ENCODE data around the gene FEZ2.

FEZ2 gene

DNA sequence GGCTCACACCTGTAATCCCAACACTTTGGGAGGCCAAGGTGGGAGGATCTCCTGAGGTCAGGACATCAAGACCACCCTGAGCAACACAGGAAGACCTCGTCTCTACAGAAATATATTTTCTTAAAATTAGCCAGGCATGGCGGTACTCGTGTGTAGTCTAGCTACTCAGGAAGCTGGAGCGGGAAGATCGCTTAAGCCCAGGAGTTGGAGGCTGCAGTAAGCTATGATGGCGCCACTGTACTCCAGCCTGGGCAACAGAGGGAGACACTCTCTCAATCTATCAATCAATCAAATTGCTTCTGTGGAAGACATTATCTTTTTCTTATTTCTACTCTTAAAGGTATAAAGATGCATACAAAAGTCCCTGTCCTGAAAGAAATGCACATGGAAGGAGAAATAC lies 11.3 kb downstream of the FEZ2 start:
- DNase-seq, result no peak

DNA sequence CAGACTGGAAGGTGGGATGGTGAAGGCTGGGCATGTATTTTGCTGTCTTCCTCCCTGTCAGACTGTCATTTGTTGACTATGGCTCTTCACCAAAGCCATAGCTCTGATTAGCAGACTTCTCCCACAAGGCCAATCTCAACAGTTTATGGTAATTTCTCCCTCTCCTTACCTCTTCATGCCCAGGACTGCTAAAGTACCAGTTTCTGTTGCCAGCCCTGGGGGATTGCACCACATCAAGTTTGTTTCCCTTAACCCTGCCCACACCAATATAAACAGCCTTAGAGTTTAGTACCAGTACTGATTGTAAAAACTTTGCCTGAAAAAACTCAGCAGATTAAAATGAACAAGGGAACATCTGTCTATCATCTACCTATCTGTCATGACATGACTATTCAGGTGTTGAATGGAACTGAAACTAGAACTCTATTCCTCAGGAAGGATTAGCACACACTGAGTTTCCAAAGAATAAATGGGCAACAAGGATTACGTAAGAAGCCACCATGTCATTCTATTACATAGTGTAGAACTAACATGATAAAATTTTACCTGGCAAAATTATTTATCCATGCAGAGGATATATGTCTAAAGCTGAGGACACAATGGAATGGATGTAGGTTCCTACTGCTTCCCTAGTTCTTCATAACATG lies 13.7 kb downstream of the FEZ2 start:
- DNase-seq, result no peak

DNA sequence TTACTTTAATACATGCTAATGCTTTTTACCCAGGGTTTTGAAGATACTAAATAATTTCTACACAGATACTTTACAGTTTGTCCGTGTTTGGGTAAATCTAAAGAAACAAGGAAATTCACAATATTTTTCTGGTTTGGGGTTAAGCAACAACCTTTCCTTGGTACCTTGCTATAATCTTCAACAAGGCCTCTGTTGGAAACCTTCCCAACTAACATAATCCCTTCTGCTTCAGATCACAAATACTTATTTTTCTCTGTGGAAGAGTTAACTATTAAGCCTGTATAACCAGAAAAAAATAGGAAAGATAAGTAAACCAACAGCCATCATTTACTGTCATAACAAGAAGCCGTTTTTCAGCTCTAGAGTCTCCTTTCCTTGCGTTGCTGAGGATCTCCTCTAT lies 15.0 kb downstream of the FEZ2 start:
- no peak for DNase-seq

DNA sequence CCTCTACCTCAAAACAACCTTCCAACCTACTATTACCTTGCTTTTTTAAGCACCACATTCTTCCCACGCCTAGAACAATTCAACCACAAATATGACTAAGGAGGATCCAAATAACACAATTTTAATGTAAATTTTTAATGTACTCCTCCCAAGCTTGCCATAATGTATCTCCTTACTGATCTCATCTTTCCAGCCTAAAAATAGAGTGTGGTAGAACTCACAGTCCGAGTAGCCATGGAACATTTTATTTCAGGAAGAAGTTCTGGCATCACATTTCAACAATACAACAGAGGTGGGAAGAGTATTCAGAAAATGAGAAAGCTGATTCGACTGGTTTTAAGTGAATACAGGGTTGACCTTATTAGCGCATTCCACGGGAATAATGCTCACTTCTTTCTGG lies 15.4 kb downstream of the FEZ2 start:
- DNase-seq, result no peak

DNA sequence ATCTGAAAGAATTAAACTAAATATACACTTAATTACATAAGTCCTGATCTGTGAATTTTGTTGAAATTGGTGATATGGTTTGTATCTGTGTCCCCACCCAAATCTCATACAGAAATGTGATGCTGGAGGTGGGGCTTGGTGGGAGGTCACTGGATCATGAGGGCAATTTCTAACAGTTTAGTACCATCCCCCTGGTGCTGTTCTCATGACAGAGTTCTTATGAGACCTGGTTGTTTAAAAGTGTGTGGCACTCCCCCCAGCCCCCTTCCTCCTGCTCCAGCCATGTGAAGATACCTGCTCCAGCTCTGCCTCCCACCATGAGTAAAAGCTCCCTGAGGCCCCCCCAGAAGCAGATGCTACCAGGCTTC lies 18.7 kb downstream of the FEZ2 start:
- DNase-seq, result no peak

DNA sequence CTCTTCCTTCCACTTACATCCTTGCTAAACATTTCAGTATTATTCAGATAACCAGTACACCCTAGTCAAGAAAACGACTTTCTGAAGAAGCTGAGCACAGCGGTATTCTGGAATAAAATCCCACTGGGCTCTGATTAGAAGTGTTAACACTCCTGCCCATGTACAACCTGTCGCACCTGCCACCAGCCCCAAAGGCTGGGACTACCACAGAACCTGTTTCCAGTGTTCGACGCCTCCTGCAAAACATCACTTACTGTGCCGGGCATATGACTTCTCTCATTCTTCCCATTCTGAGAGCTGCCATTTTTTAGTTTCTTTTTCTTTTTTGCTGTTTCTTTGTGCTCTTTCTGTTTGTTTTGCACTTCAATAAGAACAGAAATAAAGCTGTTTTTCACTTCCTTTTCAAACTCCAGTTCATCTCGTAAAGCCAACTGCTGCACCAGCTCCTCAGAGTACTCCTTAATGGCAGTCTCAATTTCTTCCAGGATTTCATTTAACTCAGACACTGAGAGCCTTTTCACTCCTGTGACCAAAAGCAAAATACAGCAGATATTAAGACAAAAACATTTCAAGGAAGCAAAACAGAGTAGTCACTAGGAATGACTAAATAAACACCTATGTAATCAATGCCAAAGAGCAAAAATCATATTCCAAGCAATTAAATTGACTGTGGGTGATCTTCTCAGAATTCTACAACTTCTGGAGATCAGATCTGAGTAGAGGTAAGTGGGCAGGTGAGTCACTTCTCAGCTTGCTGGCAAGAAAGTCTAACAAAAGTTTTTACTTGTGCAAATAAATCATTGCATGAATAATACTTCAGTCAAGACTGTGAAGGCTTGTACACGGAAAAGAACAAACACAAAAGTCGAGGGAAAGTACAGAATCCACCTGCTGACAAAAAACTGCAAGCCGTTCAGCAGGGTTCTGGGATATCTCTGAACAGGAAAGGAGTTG lies 19.3 kb downstream of the FEZ2 start:
- no peak for DNase-seq

DNA sequence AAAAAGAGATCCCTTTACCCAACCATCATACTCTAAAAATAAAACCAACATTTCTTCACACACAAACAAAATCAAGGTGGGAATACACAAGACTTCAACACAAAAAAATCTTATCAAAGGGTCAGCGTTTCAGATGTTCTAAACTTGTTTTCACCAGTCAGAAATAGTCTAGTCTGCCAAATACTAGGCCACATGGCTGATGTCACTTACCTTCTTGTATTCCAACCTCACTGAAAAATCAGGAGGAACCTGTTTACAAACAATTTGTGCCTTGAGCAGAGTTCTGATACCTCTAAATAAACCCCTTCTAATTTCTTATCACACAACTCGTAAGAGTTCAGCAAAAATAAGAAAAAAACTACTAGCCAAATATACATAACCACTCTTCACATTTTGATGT lies 20.1 kb downstream of the FEZ2 start:
- DNase-seq, result no peak

DNA sequence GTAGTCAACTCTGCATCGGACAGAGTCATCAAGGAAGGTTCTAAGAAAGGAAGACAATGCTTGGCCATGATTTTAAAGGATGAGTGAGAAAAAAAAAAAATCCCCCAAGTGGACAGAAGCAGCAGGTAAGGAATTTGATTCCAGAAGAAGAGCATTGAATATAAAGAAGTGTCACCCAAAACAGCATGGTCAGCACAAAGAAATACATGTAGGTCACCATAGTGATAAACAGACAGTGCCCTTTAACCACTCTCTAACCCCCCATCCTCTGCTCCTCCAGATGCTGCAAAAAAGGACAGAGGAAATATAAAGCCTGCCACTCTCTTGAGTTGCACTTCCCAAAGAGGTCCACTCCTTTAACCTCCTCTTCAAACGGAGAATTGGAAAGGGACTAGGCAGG lies 23.4 kb downstream of the FEZ2 start:
- DNase-seq, result no peak

DNA sequence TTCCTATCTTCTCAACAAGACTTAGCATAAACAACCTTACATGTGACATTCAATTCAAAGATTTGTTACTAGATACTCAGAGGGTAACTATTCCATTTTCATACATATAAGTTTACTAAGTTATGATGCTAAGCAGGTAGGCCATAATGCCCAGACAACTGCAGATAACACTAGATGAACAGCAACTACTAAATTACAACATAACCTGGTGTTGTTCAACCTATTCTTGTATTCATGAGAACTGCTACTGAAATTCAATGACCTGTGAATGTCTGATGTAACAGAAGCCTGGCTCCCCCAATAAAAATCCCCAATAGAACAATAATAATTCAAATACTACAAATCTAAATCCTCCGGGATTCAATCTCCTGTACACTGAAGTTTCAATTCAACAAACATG lies 24.8 kb downstream of the FEZ2 start:
- DNase-seq, result no peak

DNA sequence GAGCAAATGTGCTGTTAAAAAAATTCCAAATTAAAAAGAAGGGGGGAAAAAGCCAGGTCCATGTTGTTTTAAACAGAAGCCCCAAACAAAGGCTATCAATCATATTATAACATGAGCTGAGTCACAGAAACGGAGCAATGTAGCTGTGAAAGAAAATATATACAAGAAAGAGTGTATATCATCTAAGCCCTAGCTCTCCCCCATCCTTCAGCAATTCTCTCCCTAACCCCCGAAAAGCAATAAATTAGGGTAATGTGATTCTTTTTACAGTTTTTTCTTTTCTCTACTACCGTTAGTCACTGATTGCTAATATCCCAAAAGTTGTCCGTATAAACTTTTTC lies 25.3 kb downstream of the FEZ2 start:
- DNase-seq, result no peak

DNA sequence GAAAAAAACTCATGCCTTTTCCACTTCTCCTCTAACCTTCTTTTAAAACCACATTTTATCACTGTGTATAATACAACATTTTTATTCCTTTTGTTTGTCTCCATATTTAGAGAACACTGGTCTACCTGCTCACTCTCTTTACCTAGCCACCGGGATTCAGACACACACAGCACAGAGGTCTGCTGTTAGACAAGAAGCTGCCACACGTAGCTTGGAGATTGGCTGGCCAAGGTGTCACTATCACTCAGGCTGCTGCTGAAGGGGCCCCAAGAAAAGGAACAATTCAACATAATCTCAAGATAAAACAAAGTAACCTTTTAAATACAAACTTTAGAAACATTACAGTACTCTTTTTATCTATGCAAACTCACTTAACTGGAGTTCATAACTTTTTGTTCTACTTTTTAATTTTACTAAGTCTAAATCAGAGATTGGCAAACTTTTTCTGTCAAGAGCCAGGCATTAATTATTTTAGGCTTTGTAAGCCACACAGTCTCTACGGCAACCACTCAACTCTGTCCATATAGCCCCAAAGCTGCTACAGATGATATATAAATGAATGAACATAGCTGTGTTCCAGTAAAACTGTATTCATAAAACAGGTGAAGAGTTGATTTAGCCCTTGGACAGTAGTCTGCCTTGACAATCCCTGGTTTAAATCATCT lies 25.8 kb downstream of the FEZ2 start:
- DNase-seq, result no peak

DNA sequence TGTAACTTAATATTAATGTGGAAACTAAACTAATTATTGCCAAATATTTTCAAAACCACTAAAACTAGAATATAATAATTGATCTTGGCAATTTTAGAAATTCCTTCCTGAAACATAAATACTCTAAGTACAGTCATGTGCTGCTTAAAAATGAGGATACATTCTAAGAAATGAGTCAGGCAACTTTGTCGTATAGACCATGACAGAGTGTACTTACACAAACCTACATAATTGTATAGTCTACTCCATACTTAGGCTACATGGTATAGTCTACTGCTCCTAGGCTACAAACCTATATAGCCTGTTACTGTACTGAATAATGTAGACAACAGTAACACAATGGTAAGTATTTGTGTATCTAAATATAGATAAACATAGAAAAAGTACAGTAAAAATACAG lies 27.6 kb downstream of the FEZ2 start:
- no peak for DNase-seq

DNA sequence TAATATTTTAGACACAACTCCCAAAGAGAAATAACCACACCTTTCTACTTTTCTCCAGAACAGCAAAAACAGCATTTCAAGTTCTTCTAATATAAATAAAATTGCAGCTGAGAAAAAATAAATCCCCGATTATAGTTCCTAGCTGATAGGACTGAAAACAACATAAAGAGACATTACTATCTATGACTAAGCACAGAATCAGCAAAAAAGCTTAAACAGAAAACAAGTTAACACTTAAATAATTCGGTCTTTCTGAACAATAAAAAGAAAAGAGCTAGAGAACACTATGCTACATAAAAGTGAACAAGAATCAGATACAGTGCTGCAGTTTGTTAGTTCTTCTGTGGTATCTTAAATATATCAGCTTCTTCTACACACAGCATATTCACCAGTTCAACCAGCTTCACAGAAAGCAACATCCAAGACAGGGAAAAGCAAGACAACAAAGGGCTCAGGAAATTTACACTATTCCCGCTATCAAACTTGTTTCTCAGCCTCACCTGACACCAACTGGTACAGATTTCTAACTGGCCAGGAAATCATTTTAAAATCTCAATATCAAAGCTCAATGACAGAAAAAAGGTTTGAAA lies 28.6 kb downstream of the FEZ2 start:
- DNase-seq, result no peak

DNA sequence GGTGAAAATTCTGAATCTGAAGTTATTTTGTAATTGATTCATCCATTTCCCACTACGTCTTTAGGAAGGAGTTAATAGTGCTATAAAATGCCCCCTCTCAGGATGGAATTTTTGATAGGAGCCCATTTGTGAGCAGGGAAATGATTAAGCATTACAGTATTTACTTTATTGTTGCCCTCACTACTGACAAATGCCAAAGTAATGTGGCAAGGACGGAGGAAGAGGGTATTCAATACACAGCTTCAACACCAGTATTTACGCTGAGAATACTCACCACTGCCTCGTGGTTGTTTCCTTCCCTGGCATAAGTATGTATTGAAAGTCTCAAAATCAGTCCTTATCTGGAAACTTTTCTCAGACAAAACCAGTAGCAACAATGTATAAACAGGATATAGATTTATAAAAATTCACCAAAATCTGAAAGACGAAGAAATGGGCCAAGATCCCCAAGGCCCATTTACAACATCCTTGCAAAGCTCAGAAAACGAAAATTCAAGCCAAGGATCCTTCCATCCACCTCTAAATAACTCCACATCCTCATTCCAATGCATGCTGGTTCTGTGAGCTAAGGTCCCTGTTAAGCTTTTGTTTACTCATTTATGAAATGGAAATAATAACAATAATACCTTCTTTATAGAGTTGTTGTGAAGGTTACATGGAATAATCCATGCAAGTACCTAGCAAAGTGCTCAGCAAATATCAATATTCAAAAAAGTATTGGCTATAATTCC lies 29.3 kb downstream of the FEZ2 start:
- DNase-seq, result no peak

DNA sequence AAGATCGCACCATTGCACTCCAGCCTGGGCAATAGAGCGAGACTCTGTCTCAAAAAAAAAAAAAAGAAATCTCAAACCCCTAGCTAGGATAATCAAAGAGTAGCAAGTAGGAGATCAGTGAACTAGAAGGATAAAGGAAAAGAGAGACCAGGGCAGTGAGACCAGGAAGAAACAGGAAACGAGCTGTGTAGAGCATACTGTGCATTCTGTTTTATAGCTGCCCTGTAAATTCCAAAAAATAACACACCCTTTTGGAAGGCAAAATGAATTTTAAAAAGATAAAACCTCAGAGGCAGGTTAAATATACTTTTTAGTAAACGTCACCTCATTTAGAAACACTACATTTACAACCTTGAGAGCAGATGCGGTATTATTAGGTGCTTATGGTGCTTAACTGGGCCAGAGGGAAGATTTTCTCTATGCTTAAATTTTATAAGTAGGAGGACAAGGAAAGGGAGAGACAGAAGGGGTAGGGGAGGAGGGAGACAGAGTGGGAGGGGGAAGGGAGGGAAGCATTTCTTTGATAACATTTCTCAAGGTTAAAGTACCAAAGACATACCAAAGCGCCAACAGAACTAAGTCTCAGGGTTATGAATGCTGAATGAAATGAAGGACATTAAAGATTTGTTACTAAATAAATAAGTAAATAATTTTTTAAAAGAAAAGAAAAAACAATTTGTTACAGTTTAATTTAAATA lies 30.1 kb downstream of the FEZ2 start:
- DNase-seq, result no peak

DNA sequence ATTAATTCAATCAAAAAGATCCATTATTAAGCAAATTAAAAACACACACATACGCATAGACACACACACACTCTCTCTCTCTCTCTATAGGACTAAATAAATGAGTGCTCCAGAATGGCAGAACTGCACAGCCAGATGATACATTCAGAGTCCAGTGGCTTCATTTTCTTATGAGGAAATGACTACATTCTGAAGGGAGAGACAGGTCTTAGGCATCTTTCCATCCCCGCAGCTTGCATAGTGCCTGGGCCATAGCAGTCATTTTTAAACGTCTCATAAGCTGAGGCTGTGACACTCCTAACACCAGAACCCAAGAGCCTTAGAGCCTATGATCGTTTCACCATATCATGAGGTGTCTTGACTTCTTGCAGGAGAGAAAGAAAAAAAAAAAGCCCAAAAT lies 31.1 kb downstream of the FEZ2 start:
- DNase-seq, result no peak

DNA sequence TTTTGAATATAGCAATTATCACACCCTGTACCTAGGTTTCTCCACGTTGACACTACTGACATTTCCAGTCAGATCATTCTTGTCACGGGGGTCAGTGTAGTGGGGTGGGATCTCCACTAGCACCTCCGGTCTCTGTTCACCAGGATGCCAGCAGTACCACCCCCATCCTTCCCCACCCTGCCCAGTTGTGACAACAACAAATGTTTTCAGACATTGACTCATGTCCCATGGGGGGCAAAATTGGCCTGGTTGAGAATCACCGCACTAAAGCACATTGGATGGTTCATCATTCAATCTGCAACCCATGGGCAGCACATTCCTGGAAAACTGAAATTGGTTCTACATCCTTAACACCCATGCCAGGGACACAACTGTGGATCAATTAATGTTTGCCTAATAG lies 32.3 kb downstream of the FEZ2 start:
- DNase-seq, result no peak

DNA sequence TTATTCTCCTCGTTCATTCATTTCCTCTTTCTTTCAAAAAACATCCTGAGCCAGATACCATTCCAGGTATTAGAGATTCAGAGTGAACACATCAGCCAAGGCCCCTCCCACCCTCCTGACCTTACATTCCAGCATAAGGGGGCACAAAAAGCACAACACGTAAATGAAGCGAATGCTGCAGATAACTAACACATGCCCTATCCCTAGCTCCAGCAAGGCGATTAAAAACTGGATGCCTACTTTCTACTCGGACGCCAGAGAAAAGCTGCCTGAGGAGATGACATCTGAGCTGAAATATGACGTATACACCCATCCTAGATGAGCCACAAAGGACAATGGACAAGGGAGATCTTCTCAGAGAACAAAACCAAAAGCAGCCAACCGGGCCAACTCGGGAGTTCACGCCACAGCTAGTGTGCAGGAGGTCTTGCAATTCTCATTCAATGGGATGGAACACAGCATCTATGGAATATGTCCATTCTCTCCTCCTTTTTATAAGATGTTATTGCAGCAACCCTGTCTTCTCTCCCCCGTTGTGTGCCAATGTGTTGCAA lies 33.5 kb downstream of the FEZ2 start:
- no peak for DNase-seq

DNA sequence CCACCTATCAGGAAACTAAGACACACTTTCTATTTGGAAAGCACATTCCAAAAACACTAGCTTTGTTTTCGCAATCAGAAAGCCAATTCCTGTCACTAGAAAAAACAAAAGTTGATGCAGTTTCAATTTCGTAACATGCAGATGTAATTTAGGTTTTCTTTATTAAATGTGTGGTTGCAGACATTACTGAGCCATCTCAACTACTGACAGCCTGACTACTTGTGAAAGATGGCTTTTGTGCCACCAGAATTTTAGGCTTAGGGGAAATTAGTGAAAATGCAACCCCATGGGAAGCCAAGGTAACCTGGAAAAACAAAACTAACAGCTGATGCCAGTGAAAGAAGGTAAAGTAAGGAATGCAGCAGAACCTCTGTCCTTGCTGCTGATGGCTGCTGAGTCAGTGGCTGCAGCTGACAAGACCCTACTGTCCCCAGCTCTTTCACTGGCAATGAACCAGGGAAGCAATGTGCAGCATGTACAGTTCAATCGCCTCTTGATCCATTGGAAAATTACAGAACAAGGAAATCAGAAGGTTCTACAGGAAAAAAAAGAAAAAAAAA lies 34.9 kb downstream of the FEZ2 start:
- no peak for DNase-seq

DNA sequence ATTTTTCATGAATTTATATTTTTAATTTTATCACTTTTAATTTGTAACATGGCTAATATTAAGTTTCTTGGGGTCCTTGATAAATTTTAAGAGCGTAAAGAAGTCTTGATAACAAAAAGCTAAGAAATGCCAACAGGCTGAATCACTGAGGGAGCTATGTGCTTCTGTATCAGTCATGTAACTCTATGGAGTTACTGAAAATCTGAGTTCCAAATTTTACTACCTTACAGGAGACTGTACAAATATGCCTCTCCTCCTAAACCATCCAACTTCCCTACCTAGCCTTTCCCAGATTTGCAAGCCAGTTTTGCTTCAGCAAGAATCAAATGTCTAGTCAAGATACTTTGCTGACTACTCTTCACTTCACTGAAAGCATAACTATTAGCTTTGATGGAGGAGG lies 35.7 kb downstream of the FEZ2 start:
- DNase-seq, result no peak

DNA sequence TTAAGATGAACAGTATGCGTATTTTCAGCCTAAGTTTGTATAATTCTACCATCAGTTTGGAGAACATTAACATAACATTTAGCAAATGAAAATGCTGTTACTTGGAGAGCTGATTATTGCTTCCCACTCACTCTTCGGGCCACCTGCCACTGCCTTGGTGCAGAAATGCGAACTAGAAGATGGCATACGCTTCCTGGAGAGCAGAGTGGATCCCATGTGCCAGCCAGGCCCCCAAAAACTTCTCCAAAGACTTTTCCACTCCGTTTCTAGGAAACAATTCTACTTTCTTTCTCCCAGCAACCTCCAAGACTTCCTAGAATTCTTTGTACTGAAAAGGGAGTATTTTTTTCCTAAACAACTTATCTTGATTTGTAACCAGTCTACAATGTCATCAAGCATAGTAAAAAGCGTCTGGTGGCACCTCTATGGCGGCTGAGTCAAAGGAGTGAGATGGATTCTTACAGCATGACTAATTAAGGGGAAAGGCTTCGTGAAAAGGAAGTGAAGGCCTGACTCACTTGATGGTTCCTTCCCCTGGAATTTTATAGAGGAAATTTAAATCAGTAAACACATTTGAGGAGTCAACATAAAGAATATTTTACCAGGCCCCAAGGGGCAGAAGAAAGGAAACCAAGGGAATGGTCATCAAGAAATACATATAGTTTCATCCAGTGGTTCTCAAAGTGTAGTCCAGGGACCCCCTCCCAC lies 36.6 kb downstream of the FEZ2 start:
- no peak for DNase-seq

Measured in NK-92 treated with Interleukin-12 subunit alpha and Interleukin-12 subunit beta, amount 100 ng/mL, for 24 hours (cell line).